ENCODE measurements around the gene KCNQ4. TPM values are rescaled to one million over a fixed set of nuclear protein-coding genes. Genes with fewer than 3 reads are reported as not detected.

KCNQ4 gene
- total and polyA plus RNA-seq, 2 donors (not counting 3 experiments of a cell fraction or from before 2014, with no cell fraction given): 0.06 to 0.07 TPM

GRCh38 chr1:40825435-40825788 is 41.8 kb downstream of the KCNQ4 start:
- Histone ChIP-seq H3K9me1 (replicated peaks; ENCODE audit: control insufficient read depth, extremely low read depth, insufficient read depth, low read length) (no peaks in the 10 kb centered on the region), H3K36me3 (ENCODE audit: control insufficient read depth in 2 of 2, extremely low read depth in 1 of 2, insufficient read depth in 2 of 2, low read length in 2 of 2) (no peaks in the 10 kb centered on the region), H3K4me3 (replicated peaks in 1 of 3; ENCODE audit: insufficient read depth in 1 of 3, low read depth in 1 of 3, low read length in 3 of 3) (no peak overlapping the region), H3K4me1 (ENCODE audit: control insufficient read depth, extremely low read depth, insufficient read depth, low read length) (no peaks in the 10 kb centered on the region), H3K4me2 (ENCODE audit: insufficient read depth, low read length) (no peak overlapping the region), H3K27me3 (ENCODE audit: control insufficient read depth in 2 of 2, insufficient read depth in 2 of 2, low read length in 2 of 2) (peaks cover 0 to 4% of the 10 kb centered on the region in 2 experiments), H3K9me3 (replicated peaks; ENCODE audit: control insufficient read depth, insufficient read depth, low read length) (no peaks in the 10 kb centered on the region), H3K27ac (ENCODE audit: insufficient read depth, low read depth, low read length) (no peak overlapping the region), H3K79me2 (ENCODE audit: control insufficient read depth, insufficient read depth, low read length) (no peaks in the 10 kb centered on the region), H4K20me1 (replicated peaks; ENCODE audit: control insufficient read depth, extremely low read depth, insufficient read depth, low read length) (no peaks in the 10 kb centered on the region), H3K9ac (replicated peaks; ENCODE audit: extremely low read depth, insufficient read depth, low read length) (no peak overlapping the region), H2AFZ (ENCODE audit: low read depth, low read length) (no peak overlapping the region)
- intact Hi-C loops (cut with micrococcal nuclease) (no loop called here), dilution Hi-C loops (cut with MboI; ENCODE audit: extremely low pct_ligation_motif_present, low sequenced_read_pairs) (no loop called here)
- no TSS peak for BruUV-seq (replicated peaks)
- TF ChIP-seq EZH2 (IDR thresholded peaks at IDR 0.05; ENCODE audit: borderline replicate concordance, low read depth, low read length, severe bottlenecking): no peak
- no peak for TF ChIP-seq MYC (IDR thresholded peaks at IDR 0.05; ENCODE audit: low read depth, low read length)
- no peak for TF ChIP-seq MAX (IDR thresholded peaks at IDR 0.05; ENCODE audit: insufficient read depth, insufficient read length)
- no peak for TF ChIP-seq JUN (IDR thresholded peaks at IDR 0.05; ENCODE audit: borderline replicate concordance, insufficient read depth, insufficient read length, low read depth)
- ChIA-PET CTCF (interaction anchor here (1.9 kb wide), 1 partner anchor 10 kb away, joined by 5 read pairs; no protein-coding TSS in a partner anchor), POLR2A (no interaction called here)
- DNase-seq (ENCODE audit: low read depth, low spot score) (no peak), FAIRE-seq (no peak)

GRCh38 chr1:40825996-40826395 is 42.4 kb downstream of the KCNQ4 start:
- H3K27me3 ChIP-seq (ENCODE audit: control insufficient read depth in 2 of 2, insufficient read depth in 2 of 2, low read length in 2 of 2): peaks cover 0 to 4% of the 10 kb centered on the region in 2 experiments
- no peak overlapping the region for H3K9ac ChIP-seq (replicated peaks; ENCODE audit: extremely low read depth, insufficient read depth, low read length)
- H3K4me3 ChIP-seq (replicated peaks in 1 of 3; ENCODE audit: insufficient read depth in 1 of 3, low read depth in 1 of 3, low read length in 3 of 3): no peak overlapping the region
- no peak overlapping the region for H2AFZ ChIP-seq (ENCODE audit: low read depth, low read length)
- no peaks in the 10 kb centered on the region for H3K79me2 ChIP-seq (ENCODE audit: control insufficient read depth, insufficient read depth, low read length)
- H4K20me1 ChIP-seq (replicated peaks; ENCODE audit: control insufficient read depth, extremely low read depth, insufficient read depth, low read length): no peaks in the 10 kb centered on the region
- POLR2A ChIA-PET: no interaction called here
- H3K36me3 ChIP-seq (ENCODE audit: control insufficient read depth in 2 of 2, extremely low read depth in 1 of 2, insufficient read depth in 2 of 2, low read length in 2 of 2): no peaks in the 10 kb centered on the region
- TF ChIP-seq CTCF (IDR thresholded peaks at IDR 0.05; ENCODE audit: extremely low read depth in 1 of 2, insufficient read depth in 1 of 2, low read depth in 1 of 2, low read length in 2 of 2) (no peak), GATA2 (IDR thresholded peaks at IDR 0.05; ENCODE audit: insufficient read depth, insufficient read length, low read depth, low read length) (no peak), MYC (IDR thresholded peaks at IDR 0.05; ENCODE audit: low read depth, low read length) (no peak), POLR2A (IDR thresholded peaks at IDR 0.05; ENCODE audit: low read depth, low read length) (no peak), EZH2 (IDR thresholded peaks at IDR 0.05; ENCODE audit: borderline replicate concordance, low read depth, low read length, severe bottlenecking) (no peak), JUN (IDR thresholded peaks at IDR 0.05; ENCODE audit: borderline replicate concordance, insufficient read depth, insufficient read length, low read depth) (no peak), FOS (IDR thresholded peaks at IDR 0.05; ENCODE audit: borderline replicate concordance, insufficient read depth, low read length) (no peak), MAX (IDR thresholded peaks at IDR 0.05; ENCODE audit: insufficient read depth, insufficient read length) (no peak), POLR2AphosphoS5 (IDR thresholded peaks at IDR 0.05; ENCODE audit: insufficient read depth, low read depth, low read length) (no peak)
- H3K9me3 ChIP-seq (replicated peaks; ENCODE audit: control insufficient read depth, insufficient read depth, low read length): no peaks in the 10 kb centered on the region
- FAIRE-seq (no peak), DNase-seq (ENCODE audit: low read depth, low spot score) (no peak)
- H3K9me1 ChIP-seq (replicated peaks; ENCODE audit: control insufficient read depth, extremely low read depth, insufficient read depth, low read length): no peaks in the 10 kb centered on the region
- intact Hi-C loops (cut with micrococcal nuclease) (no loop called here), dilution Hi-C loops (cut with MboI; ENCODE audit: extremely low pct_ligation_motif_present, low sequenced_read_pairs) (no loop called here)
- no peaks in the 10 kb centered on the region for H3K4me1 ChIP-seq (ENCODE audit: control insufficient read depth, extremely low read depth, insufficient read depth, low read length)
- H3K4me2 ChIP-seq (ENCODE audit: insufficient read depth, low read length): no peak overlapping the region
- no peak overlapping the region for H3K27ac ChIP-seq (ENCODE audit: insufficient read depth, low read depth, low read length)
- CTCF ChIA-PET: interaction anchor here (1.2 kb wide), 1 partner anchor 52 kb away, joined by 3 read pairs; no protein-coding TSS in a partner anchor
- no TSS peak for BruUV-seq (replicated peaks)
